ENCODE results near the gene DLL4.
A peak's percentile ranks its signal among the peaks of the same experiment; 100 is the strongest.

DLL4 gene

DNA sequence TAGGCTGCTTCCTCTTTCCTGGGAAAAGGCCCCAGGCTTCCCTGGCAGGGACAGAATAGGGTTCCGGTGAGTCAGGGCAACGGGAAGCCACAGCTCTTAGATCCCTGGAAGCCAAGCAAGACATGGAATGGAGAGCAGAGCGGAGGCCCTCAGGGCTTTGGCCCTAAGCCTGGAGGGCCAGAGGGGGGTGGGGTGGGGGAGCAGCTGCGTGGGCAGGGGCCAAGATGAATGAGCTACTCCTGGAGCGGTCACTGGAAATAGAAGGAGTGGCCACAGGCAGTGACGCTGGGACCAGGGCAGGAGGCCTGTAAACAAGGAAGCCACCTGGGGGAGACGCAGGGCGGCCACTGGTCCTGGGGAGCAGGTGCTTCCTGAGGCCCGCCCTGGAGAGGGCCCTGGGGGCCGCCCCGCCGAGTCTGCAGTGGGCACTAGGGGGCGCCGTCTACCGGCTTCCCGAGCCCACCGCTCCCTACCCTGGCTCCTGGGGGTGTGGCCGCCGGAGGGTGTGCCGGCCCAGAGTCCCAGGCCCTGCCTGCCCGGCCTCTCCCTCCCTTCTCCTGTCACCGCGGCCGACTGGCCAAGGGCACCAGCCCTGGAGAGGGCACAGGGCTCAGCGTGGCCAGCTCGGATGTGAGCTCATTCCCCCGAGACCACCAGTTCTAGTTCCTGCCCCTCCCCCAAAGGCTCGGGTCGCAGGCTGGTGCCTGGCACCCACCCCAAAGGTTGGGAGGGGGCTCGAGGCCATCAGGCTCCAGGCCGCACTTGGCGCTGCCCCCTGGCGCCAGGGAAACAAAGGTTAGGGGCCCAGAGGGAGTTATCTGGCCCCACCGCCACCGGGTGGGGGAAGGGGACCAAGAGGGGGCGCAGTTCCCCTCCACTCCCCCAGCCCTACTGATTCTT lies 22.8 kb upstream of the DLL4 start:
- peak; percentile 60 to 76 for DNase-seq (ENCODE audit: low read depth in 2 of 2)

DNA sequence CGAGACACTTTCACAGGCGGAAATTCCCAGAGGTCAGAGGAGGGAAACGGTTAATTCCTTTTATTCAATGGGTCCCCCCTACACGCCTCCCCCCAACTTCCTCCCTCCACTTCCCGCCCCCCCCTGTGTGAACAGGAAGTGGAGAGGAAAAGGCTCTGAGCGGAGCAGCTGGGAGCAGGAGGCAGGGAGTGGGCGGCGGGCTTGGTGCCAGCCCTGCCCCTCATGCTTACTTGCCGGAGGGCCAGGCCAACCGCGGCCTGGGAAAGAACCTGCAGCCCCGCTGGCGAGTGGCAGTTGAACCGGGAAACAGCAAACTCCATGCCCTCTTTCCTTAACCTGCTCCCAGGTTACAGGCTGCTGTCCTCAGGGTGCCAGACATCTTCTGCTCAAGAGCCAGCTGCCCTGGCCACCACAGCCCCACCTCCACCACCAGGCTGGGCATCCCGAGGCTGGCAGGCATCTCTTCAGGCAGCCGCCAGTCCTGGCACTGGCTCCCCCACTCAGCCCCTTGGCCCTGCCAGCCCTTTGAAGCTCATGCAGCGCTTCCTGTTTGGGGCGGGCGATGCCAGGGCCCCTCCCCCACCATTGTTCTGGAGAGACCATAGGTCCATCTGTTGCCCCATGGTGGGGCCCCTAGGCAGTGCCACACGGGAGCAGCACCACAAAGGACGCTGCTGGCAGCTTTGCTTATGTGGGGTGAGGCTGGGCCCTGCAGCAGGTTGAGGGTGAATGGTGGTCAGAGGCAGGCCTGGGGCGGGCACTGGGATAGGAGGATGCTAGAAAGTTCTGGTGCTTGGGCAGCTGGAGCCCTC lies 21.9 kb upstream of the DLL4 start:
- peak in 1 of 2 donors; percentile 36 for DNase-seq (ENCODE audit: low read depth in 2 of 2)

DNA sequence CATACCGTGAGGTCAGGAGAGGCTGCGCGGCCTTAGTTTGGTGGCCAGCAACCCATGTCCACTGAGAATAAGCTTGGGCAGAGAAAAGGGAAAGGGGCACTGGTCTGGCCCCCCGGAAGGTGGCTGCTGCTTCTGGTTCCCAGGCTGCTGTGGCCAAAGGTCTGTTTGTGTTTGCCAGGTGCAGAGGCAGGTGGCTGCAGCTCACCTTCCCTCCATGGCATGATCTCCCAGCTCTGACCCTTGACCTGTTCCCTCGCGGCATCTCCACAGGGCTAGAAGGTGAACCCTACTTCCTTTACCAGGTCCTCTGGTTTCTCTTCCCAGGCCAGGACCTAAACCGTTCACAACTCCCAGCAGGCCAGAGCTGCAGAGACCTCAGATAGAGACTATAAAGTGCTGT lies 21.0 kb upstream of the DLL4 start:
- no peak for DNase-seq (ENCODE audit: low read depth in 2 of 2)

DNA sequence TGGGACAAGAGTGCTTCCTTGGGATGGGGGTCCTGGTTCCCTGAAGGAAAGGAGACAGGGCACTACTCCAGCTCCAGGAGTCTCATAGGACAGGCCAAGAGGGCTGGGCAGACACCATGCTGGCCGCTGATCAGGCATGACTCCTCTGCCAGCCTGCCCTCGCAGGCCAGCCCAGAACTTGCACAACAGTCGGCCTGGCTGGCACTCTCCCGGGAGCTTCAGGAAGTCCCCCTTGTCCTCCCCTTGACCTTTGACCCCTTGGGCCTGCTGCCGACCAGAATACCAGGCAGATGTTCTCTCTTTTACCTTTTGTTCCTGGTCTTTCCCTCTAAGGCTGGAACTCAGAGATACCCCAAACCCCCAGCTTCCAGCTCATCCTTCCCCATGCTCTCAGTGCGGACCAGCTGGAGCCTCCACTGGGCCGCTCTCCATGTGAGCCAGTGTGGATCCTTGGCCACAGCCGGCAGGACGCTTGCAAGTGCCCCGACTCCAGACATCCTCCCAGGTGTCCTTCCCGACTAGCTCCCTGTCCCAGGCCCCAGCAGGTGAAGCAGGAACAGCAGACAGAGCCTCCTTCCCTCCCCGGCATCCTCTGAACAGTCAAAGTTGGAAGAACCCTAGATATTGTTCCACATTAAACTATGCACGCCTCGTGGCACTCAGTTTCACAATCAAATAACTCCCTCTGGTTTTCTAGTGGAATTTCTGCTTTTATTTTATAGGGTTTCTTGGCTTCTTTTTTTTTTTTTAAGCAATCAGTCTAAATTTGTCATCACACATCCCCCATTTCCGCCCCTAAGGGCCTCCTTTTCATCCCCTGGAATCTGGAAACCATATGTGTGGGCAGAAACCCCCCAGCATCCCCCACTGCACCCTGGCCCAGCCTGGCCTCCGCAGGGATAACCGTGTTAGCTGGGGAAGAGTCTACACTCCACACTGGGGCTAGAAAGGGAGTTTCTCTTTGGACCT lies 19.2 kb upstream of the DLL4 start:
- no peak for DNase-seq (ENCODE audit: low read depth in 2 of 2)

DNA sequence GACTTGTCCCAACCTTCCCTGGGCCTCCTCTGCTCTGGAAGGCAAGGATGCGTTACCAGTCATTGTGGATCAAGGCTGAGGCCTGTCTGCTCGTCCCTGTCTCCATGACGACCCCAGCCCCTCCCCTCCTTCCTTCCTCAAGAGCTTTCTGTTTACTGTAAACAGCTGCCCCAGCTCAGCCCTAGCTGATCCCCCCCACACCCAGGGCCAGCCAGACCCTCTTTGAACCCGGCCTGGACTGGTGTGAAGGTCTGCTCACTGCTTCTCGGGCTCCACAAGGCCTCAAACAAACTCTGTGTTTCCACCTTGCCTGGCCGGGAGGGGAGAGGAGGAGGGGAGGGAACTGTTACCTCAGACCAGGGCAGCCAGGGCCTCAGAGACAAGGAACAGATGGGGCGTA lies 18.0 kb upstream of the DLL4 start:
- DNase-seq (ENCODE audit: low read depth in 2 of 2): no peak

DNA sequence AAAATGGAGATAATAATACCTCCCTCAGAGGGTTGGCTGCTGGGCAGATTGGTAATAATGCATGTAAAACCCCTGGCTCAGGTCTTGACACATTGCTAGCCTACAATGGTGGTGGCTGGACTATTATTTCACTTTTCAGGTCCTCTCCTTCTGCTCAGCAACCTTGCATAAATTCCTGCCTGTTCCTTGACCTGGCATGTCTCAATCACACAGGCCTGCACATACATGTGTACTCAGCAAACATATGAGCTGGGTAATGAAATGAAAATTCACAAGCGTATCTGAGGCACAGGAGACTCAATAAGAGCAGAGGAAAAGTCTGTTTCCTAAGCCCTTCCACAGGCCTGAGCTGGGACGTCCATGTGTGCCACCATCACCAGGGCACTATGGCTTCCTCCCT lies 17.4 kb upstream of the DLL4 start:
- no peak for DNase-seq (ENCODE audit: low read depth in 2 of 2)

DNA sequence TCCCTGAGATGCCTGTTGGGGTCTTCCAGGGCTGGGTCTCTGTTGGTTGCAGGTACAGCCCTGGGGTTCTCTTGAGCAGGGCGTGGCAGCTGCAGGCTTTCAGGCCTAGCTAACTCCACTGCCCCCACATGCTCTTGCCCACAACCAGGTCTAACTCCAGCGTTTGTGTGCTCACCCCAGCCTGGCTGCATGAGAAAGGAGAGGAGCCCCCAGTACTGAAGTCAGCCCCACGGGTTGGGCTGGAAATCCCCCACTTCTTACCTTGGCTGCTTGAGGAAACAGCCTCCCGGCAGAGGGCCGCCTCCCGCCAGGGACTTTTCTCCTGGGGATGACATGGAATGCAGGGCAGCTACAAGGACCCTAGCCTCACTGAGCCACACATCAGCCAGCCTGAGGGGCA lies 16.7 kb upstream of the DLL4 start:
- DNase-seq (ENCODE audit: low read depth in 2 of 2): no peak

DNA sequence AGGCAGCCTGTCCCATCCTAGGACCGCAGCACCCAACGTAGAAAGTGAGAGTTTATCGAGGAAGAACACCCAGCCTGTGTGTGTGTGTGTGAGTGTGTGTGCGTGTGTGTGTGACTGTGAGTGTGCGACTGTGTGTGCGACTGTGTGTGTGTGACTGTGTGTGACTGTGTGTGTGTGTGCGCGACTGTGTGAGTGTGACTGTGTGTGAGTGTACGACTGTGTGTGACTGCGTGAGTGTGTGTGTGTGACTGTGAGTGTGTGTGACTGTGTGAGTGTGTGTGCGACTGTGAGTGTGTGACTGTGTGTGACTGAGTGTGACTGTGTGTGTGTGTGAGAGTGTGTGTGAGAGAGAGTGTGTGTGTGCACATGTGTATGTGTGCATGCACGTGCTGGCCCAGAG lies 15.1 kb upstream of the DLL4 start:
- no peak for DNase-seq (ENCODE audit: low read depth in 2 of 2)

DNA sequence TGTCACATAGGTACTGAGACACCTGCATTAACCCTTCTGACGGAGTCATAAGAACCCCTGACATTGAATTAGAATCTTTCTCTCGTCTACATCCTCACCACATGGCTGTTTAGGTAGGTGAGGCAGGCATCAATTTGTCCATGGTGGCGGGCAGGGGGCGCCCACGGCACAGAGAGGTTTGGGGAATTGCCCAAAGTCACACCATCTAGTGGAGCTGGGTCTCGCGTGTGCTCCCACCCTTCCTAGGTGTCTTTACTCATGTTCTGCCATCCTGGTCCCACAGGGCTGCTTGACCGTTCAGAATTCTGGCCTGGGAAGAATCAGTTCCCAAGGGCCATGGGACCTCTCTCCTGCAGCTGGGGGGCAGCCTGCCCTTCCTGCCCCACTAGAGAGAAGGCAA lies 14.7 kb upstream of the DLL4 start:
- no peak for DNase-seq (ENCODE audit: low read depth in 2 of 2)

DNA sequence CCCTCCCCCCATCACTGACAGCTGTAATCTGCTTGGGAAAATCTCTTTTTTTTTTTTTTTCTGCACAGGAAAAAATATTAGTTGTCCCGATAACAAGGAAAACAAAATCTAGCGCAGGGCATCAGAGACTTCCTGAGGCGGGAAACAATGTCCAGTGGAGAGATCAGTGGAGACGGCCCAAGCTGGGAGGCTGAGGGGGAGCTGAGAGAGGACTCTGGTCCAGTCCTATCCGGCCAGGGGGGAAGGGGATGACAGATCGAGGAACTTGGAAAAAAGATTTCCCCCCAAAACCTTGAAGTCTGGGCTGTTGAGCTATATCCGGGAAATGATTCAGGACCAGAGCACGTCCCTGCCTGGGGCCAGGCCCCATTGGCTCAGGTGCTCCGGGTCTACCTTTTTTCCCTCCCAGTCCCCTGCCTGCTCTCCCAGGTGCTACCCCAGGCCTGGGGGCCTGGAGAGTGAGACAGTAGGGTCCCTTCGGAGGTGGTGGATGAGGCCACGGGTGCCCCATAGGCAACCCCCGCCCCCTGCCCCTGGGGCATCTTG lies 14.0 kb upstream of the DLL4 start:
- no peak for DNase-seq (ENCODE audit: low read depth in 2 of 2)

DNA sequence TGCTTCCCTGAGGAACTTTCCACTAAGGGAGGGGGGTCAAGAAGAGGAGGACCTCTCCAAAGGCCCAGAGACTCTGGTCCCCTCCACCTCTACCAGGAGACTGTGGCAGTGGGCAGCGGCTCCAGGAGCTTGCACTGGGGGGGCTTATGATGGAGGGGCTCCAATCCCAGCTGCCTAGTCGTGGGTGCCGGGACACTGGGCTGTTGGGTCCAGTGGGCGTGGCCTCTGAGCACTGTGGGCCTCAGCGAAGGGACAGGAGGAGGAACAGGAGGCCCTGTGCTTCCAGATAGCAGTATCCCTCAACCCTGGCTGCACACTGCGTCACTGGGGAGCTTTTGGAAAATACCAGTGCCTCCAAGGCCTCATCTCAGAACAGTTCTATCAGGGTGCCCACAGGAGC lies 13.5 kb upstream of the DLL4 start:
- no peak for DNase-seq (ENCODE audit: low read depth in 2 of 2)

DNA sequence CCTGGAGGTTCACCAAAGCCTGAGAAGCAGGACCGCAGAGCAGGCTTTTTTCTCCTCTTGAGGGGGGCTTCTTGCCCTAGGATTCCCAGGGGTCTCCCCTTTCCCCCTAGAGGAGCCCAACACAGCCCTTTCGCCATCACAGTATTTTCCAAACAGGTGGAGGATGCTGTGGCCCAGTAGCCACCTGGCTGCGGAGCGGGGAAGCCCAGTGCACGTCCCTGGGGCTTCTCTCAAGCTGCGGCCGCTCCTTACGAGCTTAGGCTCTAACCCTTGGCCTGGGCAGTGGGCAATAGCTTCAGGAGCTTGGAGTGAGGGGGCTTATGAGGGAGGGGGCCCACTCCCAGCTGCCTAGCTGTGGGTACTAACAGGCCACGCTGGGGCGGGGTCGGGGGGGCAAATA lies 11.6 kb upstream of the DLL4 start:
- DNase-seq (ENCODE audit: low read depth in 2 of 2): no peak

DNA sequence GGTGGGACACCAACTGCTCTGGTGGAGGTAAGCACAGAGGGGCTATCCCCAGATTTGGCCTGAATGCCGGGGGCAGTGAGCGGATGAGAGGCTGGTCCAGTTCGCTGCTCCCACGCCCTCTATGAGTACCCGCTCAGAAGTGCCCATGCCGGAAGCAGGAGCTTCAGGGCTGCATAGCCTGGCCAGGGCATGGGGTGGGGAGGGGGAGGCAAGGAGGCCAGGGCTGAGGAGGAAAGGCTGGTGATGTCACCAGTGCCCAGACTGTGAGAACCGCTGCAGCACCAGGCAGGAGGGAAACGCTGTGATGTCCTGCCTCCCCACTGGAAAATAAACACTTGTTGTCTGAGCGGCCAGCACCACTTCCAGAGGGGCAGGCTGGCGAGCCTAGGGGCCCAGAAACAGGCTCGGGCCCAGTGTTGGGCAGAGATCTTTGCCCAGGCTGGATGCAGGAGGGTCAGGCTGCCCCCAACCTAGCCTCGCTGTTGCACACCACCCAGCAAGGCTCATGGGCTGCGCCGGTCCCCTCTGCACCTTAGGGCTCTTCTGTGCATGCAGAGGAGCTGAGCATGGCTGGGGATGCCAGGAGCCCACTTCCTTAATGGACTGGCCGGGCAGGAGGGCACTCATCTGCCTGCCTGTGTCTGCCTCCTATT lies 10.9 kb upstream of the DLL4 start:
- DNase-seq (ENCODE audit: low read depth in 2 of 2): no peak

DNA sequence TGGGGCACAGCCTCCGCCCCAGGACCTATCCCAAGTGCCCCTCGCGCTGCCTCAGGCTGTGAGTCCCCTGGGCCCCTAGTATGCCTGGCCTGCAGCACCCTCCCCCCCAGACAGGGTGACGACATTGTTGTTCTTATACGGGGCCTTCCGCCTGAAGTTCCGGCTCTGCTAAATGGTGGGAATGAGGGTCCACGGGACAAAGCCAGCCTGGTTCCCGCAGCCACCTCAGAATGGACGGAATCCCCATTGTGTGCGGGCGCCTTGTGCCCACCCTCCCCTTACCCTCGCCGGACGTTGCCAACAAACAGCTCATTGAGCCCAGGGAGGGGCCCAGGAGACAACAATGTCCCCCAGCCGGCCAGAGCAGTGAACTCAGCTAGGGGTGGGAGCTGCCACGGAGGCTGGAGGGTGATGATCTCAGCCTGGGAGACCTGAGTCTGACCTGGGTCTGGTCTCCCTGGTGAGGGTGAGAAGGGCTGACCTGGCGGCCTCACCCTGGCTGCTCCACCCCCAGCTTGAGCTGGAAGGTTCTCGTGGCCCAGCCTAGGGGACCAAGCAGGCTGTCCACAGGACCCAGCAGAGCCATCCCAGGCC lies 10.2 kb upstream of the DLL4 start:
- DNase-seq (ENCODE audit: low read depth in 2 of 2): no peak

DNA sequence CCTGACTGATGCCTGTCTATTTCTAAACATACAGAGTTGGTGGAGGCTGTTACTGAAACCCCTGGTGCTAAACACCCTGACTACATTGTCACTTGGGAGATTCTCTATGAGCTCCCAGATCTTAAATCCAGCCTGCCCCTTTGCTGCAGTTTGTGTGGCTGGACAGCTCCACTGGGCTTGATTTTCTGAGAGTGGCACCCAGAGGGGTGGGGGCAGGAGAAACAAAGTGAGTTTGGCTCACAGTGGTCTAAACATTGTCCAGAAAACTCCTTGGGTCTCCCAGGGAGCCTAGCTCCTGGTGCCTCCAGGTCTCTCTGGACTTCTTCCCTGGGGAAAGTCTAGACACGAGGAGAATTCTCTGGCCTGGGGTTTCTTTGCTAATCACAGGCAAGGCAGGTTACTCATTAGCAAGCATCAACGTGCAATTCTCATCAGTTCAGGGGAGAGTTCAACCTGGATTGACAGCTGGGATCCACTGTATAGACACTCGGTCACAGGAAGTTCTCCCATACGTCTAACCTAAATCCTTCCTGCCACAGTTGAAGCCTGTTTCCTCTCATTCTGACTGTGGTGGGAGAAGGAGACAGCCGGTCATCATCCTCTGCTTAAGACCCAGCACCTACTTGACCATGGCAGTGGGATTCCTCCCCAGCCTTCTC lies 7.1 kb upstream of the DLL4 start:
- no peak for DNase-seq (ENCODE audit: low read depth in 2 of 2)

DNA sequence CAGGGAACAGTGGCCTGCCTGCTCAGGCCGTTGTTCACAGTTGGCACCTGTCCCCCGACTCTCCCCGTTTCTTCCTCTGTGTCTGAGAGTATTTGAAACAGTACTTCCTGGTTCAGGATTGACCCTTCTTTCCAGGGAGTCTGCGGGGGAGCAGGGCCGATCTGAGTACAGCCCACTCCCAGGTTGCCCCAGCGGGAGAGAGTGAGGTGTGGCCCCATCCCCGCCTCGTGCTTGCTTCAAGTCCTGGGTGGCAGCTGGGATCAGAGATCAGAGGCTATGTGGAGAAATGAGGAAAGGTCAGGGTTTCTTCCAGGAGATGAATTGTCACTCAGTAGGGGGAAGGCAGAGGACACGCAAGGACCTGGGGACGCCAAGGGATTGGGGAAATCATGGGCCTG lies 6.5 kb upstream of the DLL4 start:
- no peak for DNase-seq (ENCODE audit: low read depth in 2 of 2)

DNA sequence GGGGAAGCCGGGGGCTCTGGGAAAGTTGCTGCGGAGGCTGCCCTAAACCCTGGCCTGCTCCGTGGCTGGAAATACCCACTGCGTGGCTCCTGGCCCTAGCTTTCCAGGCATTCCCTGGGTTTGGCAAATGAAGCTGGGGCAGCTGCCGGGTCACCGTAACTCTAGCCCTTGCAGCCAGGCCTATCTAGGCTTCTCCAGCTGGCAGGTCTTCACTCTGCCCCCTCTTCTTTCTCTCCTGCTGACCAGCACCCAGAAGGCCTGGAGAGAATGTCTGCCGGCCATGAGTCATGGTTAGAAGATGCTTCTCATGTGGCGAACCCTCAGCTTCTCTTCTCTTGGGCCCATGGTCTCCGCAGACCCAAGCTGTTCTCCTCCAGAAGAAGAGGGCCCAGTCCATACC lies 5.6 kb upstream of the DLL4 start:
- no peak for DNase-seq (ENCODE audit: low read depth in 2 of 2)

DNA sequence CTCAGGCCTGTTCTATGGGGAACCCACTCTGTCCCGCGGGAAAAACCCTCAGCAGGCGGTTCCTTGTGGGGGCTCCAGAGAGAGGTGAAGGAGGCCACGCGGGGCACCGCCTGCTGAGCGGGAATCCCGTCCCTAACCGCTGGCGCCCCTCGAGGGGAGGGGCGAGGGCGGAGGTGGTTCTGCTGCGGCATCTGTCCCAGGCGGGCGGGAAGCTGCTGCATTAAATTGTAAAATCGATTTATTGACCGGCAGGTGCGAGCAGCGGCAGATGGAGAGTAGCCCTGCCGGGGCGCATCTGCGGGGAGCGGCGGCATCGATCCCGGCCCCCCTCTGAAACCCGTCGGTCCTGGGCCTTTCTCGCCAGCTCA lies 3.7 kb upstream of the DLL4 start:
- DNase-seq (ENCODE audit: low read depth in 2 of 2): no peak

DNA sequence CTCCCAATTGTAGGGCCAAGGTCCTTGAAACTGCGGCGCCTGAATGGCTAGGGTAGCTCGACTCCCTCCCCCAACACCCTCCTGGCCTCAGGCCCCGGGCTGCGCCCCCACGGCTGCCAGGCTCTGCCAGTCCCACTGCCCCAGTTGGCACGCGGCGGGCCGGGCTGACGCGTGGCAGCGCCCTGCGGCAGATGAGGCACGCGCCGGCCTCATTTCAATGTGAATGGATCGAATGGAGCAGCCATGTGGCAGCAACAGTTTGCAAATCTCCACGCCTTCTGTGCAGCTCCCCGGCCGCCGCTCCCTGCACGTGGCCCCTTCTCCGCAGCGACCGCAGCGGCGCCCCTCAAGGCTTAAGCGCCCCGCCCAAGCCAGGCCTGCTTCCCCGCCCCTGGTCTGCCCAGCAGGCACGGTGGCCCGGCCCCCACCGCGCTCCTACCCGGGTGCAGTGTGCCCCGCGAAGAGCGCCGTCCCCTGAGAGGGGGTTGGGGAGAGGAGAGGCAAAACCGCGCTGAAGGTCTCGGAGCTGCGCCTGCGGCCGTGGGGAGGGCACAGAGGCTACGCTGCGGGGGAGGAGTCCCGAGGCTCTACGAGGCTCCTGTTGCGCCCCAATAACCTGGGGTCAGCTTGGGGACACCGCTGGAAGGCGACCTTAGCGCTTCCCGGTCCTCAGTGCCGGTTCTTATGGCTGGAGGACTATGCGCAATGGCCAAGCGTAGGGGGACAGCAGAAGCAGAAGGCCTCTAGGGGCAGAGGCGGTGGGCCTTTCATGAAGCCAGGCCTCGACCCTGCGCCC lies 3.1 kb upstream of the DLL4 start:
- no peak for DNase-seq (ENCODE audit: low read depth in 2 of 2)
